T-helper 1 cell treated with Interleukin-12 subunit alpha and Interleukin-12 subunit beta and Interleukin-4 antibody, amounts not matched to agents 30 ng/mL and 1 ng/mL, for 36 hours (primary cell): ENCODE measurements around the gene MYB. TPM values are rescaled to one million over a fixed set of nuclear protein-coding genes. Genes with fewer than 3 reads are reported as not detected.
"Not testable (repeated sequence)": the region's sequence is repeated elsewhere in the genome, so short reads cannot be mapped to it uniquely, and the experiment has no call there.

ENCODE experiments used
- intact Hi-C: fragments of 100-400 bp; cut with micrococcal nuclease; formaldehyde crosslinking; loops from one replicate; pipeline ENCODE4 v1.15.1; 2024
- total RNA-seq: library from RNA; stranded (reverse); gene quantifications from 2 replicates; pipeline ENCODE4 v1.2.3, GENCODE V29; 2022

MYB gene
- 52.6 and 58.3 TPM in 2 replicates for total RNA-seq

- intact Hi-C loops = loop anchor here (1.0 to 5.0 kb wide), 5 partner anchors 10 to 1072 kb away; partner anchors contain the start of genes AHI1 and MTFR2
These were observed at the start of gene MYB for GRCh38 chr6:135180542-135181332. MYB (plus strand) TSS chr6:135181308; CDS start chr6:135181514, 206 bp downstream.

GRCh38 chr6:135132776-135133175, 48.3 kb upstream of the MYB start:
- intact Hi-C loops = no loop called here

GRCh38 chr6:135135835-135136234, 45.3 kb upstream of the MYB start:
- intact Hi-C loops = no loop called here

- intact Hi-C loops = no loop called here
These were observed 43.3 kb upstream of the MYB start for GRCh38 chr6:135137826-135138225.

- intact Hi-C loops = no loop called here
These were observed 39.9 kb upstream of the MYB start for GRCh38 chr6:135141182-135141581.

GRCh38 chr6:135141728-135142127, 39.4 kb upstream of the MYB start:
- intact Hi-C loops = no loop called here

GRCh38 chr6:135142232-135142631, 38.9 kb upstream of the MYB start:
- intact Hi-C loops = not testable (repeated sequence)

GRCh38 chr6:135144673-135145062, 36.4 kb upstream of the MYB start:
- intact Hi-C loops = loop anchor here (1.0 kb wide), 10 partner anchors 16 to 295 kb away; partner anchors contain the start of gene HBS1L

- intact Hi-C loops = loop anchor here (1.0 kb wide), 10 partner anchors 17 to 294 kb away; partner anchors contain the start of gene HBS1L
These were observed 35.9 kb upstream of the MYB start for GRCh38 chr6:135145063-135145800.

- intact Hi-C loops = no loop called here
These were observed 34.8 kb upstream of the MYB start for GRCh38 chr6:135146162-135146934.

GRCh38 chr6:135147637-135148592, 33.2 kb upstream of the MYB start:
- intact Hi-C loops = no loop called here

- intact Hi-C loops = no loop called here
These were observed 32.2 kb upstream of the MYB start for GRCh38 chr6:135148889-135149288.

GRCh38 chr6:135149376-135149775, 31.7 kb upstream of the MYB start:
- intact Hi-C loops = no loop called here

GRCh38 chr6:135150481-135150880, 30.6 kb upstream of the MYB start:
- intact Hi-C loops = not testable (repeated sequence)

GRCh38 chr6:135154125-135154524, 27.0 kb upstream of the MYB start:
- intact Hi-C loops = not testable (repeated sequence)

GRCh38 chr6:135158397-135158796, 22.7 kb upstream of the MYB start:
- intact Hi-C loops = no loop called here

GRCh38 chr6:135159531-135159930, 21.6 kb upstream of the MYB start:
- intact Hi-C loops = no loop called here

GRCh38 chr6:135161411-135162395, 19.4 kb upstream of the MYB start:
- intact Hi-C loops = loop anchor here (2.0 kb wide), 1 partner anchor 1589 kb away; no protein-coding TSS in a partner anchor
